ENCODE data around the gene FRAT2. TPM values are rescaled to one million over a fixed set of nuclear protein-coding genes. Genes with fewer than 3 reads are reported as not detected.

FRAT2 gene
- total RNA-seq, 1 donor = 5.2 TPM

DNA sequence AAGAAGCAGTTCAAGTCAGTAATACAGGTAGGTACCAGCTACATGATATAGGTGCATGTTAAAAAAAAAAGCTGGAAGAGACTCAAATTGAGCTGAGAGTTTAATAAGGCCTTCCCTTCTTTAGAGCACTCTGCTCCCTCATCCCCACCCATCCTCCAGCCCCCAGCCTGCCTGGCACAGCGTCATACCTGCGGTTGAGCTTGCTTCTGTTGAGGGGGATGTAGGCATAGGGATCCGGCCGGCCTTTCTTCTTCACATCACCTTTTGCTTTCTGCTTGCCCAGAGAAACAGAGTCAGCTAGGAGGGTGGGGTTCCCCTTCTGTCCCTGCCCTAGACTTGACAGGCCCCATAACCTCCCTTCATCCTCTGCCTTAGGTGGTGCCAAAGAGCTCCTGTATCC lies 23.8 kb upstream of the FRAT2 start:
- TF ChIP-seq, protein P1, sequence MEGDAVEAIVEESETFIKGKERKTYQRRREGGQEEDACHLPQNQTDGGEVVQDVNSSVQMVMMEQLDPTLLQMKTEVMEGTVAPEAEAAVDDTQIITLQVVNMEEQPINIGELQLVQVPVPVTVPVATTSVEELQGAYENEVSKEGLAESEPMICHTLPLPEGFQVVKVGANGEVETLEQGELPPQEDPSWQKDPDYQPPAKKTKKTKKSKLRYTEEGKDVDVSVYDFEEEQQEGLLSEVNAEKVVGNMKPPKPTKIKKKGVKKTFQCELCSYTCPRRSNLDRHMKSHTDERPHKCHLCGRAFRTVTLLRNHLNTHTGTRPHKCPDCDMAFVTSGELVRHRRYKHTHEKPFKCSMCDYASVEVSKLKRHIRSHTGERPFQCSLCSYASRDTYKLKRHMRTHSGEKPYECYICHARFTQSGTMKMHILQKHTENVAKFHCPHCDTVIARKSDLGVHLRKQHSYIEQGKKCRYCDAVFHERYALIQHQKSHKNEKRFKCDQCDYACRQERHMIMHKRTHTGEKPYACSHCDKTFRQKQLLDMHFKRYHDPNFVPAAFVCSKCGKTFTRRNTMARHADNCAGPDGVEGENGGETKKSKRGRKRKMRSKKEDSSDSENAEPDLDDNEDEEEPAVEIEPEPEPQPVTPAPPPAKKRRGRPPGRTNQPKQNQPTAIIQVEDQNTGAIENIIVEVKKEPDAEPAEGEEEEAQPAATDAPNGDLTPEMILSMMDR (IDR thresholded peaks at IDR 0.05; ENCODE audit: insufficient read depth, low read depth, low read length) = no peak
- H3K4me3 ChIP-seq (ENCODE audit: low read depth, low read length) = no peak overlapping the region
- DNase-seq (ENCODE audit: low read depth) = no peak

DNA sequence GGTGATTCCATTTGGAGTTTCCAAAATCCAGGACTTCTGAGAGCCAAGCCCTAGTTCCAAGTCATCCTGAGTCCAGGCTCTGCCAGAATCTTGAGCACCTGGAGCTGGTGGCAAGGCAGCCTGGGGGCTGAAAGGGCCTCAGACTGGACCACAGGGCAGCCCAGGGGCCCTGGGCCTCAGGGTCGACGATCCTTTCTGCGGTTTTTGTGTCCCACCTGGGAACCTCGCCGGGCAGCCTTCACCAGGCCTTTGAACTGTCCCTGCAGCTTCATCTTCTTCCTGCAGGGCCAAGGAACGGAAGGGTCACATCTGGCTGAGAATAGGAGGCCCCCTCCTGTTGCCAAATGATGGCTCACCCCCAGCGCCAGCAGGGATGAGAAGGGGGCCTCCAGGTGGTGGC lies 22.4 kb upstream of the FRAT2 start:
- H3K4me3 ChIP-seq (ENCODE audit: low read depth, low read length) = no peak overlapping the region
- TF ChIP-seq, protein P1 (IDR thresholded peaks at IDR 0.05; ENCODE audit: insufficient read depth, low read depth, low read length) = no peak
- DNase-seq (ENCODE audit: low read depth) = no peak

DNA sequence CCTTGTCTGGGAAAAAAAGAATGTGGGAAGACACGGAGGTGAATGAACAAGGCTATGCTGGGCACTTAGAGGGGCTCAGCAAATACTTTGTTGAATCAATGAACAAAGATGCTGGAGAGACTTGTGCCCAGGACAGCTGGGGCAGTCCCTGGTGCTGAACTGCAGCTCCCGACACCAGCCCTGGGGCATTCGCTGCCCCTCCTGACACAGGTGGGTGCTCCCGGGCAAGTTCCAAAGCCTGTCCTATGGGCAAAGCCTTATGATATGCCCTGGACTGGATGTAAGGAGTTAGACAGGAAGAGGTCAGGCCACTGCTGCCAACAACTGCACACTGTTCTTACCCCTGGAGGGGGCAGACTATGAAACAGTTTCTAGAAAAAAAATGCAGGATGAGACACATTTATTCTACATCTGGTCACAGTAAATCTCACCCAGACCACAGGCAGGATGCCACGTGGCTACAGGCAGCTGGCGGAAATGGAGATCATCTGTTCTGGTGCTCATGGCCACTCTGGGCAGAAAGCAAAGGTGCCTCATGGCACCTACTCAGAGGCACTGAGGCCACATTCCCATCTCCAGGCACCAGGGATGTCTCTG lies 21.9 kb upstream of the FRAT2 start:
- no peak for DNase-seq (ENCODE audit: low read depth)

DNA sequence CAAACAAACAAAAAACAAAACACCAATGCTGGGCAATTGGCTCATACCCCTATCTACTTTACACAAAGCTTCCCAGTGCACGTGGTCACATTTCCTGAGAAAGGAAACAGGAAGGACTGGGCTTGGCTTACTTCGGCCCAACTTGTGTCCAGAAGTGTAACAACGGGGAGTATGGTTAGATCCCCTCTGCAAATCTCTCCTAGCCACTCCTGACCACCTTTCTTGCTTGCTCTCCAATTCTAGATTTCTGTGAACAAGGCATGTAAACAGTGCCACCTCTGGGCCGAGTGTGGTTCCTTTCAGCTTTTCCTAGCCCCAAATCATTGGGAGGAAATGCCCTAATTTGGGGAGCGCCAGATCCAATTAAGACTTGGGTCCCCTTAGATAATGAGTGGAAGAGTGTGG lies 21.0 kb upstream of the FRAT2 start:
- peak; percentile 28 for DNase-seq (ENCODE audit: low read depth)
- TF ChIP-seq, protein P1 (IDR thresholded peaks at IDR 0.05; ENCODE audit: insufficient read depth, low read depth, low read length) = peak; percentile 51

More for the DNA sequence above, 21.9 kb upstream of the FRAT2 start:
- H3K4me3 ChIP-seq (ENCODE audit: low read depth, low read length) = no peak overlapping the region
- TF ChIP-seq, protein P1 (IDR thresholded peaks at IDR 0.05; ENCODE audit: insufficient read depth, low read depth, low read length) = no peak

DNA sequence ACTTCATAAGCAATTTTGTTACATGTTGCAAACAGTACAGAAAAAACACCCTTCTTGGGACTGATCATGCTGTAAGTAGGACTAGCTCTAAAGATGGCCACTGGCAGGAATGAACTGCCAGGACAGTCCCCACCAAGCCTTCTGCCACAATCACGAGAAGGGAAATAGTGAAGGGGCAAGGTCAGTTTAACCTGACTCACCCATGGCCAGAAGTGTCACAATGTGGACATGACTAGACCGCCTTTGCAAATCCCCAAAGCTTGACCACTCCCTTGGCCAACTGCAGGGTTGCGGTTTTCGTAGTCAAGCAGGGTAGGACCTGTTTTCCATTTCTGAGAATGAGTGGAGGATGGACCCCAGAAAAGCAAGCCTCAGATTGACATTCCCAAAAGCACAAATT lies 19.4 kb upstream of the FRAT2 start:
- no peak overlapping the region for H3K4me3 ChIP-seq (ENCODE audit: low read depth, low read length)
- DNase-seq (ENCODE audit: low read depth) = no peak
- TF ChIP-seq, protein P1 (IDR thresholded peaks at IDR 0.05; ENCODE audit: insufficient read depth, low read depth, low read length) = no peak

More for the DNA sequence above, 21.0 kb upstream of the FRAT2 start:
- H3K4me3 ChIP-seq (ENCODE audit: low read depth, low read length) = no peak overlapping the region

DNA sequence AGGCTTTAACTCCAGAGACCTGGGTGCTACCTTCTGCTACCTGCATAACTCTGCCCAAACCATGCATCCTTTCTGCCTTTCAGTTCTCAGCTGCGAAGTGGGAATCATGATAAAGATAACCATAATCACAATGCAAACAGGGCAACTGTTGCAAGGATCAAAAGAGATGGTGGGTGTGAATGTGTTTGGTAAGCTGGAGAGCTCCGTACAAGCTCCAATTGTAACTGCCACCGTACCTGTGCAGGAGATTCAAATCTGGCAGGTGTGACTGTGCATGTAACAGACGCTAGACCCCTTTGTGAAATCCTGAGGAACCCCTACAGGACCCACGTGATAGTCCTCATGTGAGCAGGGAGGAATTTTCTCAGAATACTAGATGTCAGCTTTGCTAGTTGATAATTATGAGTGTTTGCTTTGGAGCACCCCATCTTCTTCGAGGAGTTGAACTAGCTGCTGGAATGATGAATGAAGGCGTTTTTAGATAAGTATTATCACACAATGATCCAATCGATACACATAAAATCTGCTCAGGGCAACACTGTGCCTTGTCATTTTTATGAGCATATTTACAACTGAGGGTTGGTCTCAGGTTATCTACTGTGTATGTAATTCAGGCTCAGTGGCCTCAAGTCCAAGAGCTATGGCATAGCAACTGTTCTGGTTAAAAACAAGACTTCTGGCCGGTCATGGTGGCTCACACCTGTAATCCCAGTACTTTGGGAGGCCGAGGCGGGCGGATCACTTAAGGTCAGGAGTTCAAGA lies 15.4 kb upstream of the FRAT2 start:
- TF ChIP-seq, protein P1 (IDR thresholded peaks at IDR 0.05; ENCODE audit: insufficient read depth, low read depth, low read length) = no peak
- DNase-seq (ENCODE audit: low read depth) = no peak
- no peak overlapping the region for H3K4me3 ChIP-seq (ENCODE audit: low read depth, low read length)

Data from fibroblast of villous mesenchyme (primary cell).